ENCODE results near the gene FJX1. TPM values are rescaled to one million over a fixed set of nuclear protein-coding genes. Genes with fewer than 3 reads are reported as not detected.

The FJX1 gene
- total and polyA plus RNA-seq, 2 experiments from 2014 or later = 12.4 to 34.8 TPM

DNA sequence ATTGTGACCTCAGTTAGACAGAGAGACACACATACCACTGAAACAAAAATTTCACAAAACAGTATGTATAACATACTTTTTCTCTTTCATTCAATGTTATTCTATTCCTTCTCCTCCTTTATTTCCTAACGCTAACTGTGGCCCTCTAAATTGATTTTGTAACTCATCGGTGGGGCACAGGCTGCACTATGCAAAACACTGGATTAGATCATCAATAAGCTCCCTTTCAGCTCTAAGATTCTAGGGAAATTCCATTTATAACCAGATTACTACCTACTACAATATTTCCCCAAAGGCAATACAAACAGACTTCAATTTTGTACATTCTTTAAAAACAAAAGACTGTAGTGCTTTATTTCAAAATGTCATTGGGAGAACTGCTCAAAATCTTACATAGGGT lies 6.1 kb downstream of the FJX1 start:
- Histone ChIP-seq H3K4me3 (no peak overlapping the region), H3K36me3 (replicated peaks; ENCODE audit: insufficient read depth, low read depth) (no peaks in the 10 kb centered on the region), H3K79me2 (no peaks in the 10 kb centered on the region), H3K4me1 (ENCODE audit: insufficient read depth) (peaks cover 23% of the 10 kb centered on the region), H3K9me2 (replicated peaks; ENCODE audit: insufficient read depth) (no peaks in the 10 kb centered on the region), H4K20me1 (ENCODE audit: insufficient read depth, poor library complexity, severe bottlenecking) (no peaks in the 10 kb centered on the region), H3K27me3 (no peaks in the 10 kb centered on the region), H3K4me2 (no peak overlapping the region), H3K27ac (no peak overlapping the region), H3K9me3 (ENCODE audit: low read depth) (no peaks in the 10 kb centered on the region), H2AFZ (no peak overlapping the region)
- no peak for DNase-seq (ENCODE audit: low spot score)
- 85% methylated on average over 2 of the region's 2 CpGs for WGBS (ENCODE audit: low lambda C conversion rate, missing lambda C conversion rate)
- TF ChIP-seq, protein P1, sequence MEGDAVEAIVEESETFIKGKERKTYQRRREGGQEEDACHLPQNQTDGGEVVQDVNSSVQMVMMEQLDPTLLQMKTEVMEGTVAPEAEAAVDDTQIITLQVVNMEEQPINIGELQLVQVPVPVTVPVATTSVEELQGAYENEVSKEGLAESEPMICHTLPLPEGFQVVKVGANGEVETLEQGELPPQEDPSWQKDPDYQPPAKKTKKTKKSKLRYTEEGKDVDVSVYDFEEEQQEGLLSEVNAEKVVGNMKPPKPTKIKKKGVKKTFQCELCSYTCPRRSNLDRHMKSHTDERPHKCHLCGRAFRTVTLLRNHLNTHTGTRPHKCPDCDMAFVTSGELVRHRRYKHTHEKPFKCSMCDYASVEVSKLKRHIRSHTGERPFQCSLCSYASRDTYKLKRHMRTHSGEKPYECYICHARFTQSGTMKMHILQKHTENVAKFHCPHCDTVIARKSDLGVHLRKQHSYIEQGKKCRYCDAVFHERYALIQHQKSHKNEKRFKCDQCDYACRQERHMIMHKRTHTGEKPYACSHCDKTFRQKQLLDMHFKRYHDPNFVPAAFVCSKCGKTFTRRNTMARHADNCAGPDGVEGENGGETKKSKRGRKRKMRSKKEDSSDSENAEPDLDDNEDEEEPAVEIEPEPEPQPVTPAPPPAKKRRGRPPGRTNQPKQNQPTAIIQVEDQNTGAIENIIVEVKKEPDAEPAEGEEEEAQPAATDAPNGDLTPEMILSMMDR (IDR thresholded peaks at IDR 0.05; ENCODE audit: poor library complexity) = no peak
- TF ChIP-seq EZH2 (IDR thresholded peaks at IDR 0.05; ENCODE audit: borderline replicate concordance) = no peak

DNA sequence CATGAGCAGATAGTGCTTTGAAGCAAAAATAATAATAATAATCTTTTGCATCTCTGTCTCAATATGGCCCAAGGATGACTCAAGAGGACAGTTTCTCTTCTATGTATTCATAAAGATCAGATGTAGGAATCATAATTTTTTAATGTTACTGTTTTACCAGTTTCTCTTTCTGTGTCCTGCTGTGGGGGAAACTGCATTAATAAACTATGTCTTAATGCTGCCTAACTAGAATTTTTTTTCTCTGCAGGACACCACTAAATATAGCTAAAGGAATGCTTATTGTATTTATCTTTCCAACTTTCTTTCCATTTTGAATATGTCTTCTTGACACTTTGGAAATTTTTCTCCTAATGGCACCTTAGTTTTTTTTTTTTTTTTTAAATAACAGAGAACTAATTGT lies 6.5 kb downstream of the FJX1 start:
- no peaks in the 10 kb centered on the region for H3K27me3 ChIP-seq
- no peaks in the 10 kb centered on the region for H4K20me1 ChIP-seq (ENCODE audit: insufficient read depth, poor library complexity, severe bottlenecking)
- no peak for TF ChIP-seq EZH2phosphoT487 (IDR thresholded peaks at IDR 0.05; ENCODE audit: low read depth, severe bottlenecking, unreplicated experiment)
- TF ChIP-seq EZH2 (IDR thresholded peaks at IDR 0.05; ENCODE audit: borderline replicate concordance) = no peak
- TF ChIP-seq, protein P1 (IDR thresholded peaks at IDR 0.05; ENCODE audit: poor library complexity) = no peak
- H3K4me3 ChIP-seq = no peak overlapping the region
- H3K9me3 ChIP-seq (ENCODE audit: low read depth) = no peaks in the 10 kb centered on the region
- H3K79me2 ChIP-seq = no peaks in the 10 kb centered on the region
- DNase-seq (ENCODE audit: low spot score) = no peak
- no peak overlapping the region for H2AFZ ChIP-seq
- H3K36me3 ChIP-seq (replicated peaks; ENCODE audit: insufficient read depth, low read depth) = no peaks in the 10 kb centered on the region
- no peak overlapping the region for H3K4me2 ChIP-seq
- no peaks in the 10 kb centered on the region for H3K9me2 ChIP-seq (replicated peaks; ENCODE audit: insufficient read depth)
- peaks cover 20% of the 10 kb centered on the region for H3K4me1 ChIP-seq (ENCODE audit: insufficient read depth)
- H3K27ac ChIP-seq = no peak overlapping the region

DNA sequence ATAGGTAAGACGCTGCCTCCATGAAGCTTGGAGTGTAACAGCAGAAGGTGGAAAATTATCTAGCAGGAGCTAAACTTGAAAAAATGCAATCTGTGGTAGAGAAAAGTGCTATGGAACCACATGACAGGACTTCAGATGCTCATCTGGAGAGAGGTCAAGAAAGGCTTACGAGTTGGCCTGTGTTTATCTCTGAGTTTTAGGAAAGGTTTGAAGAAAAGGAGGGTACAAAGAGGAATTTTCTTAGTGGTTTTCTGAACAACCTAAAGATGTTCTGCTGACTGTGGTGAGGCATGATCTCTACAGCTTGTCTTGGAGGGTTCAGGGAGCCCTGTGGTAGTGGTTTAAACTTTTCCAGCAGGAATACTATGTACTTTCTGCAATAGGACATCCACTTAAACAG lies 8.2 kb downstream of the FJX1 start:
- Histone ChIP-seq H3K27ac (no peak overlapping the region), H3K4me1 (ENCODE audit: insufficient read depth) (peaks cover 25% of the 10 kb centered on the region), H3K27me3 (no peaks in the 10 kb centered on the region), H2AFZ (no peak overlapping the region), H3K4me2 (no peak overlapping the region), H3K79me2 (no peaks in the 10 kb centered on the region), H3K4me3 (no peak overlapping the region), H3K9me3 (ENCODE audit: low read depth) (no peaks in the 10 kb centered on the region), H3K9me2 (replicated peaks; ENCODE audit: insufficient read depth) (no peaks in the 10 kb centered on the region), H4K20me1 (ENCODE audit: insufficient read depth, poor library complexity, severe bottlenecking) (no peaks in the 10 kb centered on the region), H3K36me3 (replicated peaks; ENCODE audit: insufficient read depth, low read depth) (no peaks in the 10 kb centered on the region)
- TF ChIP-seq, protein P1 (IDR thresholded peaks at IDR 0.05; ENCODE audit: poor library complexity) = no peak
- TF ChIP-seq EZH2 (IDR thresholded peaks at IDR 0.05; ENCODE audit: borderline replicate concordance) (no peak), EZH2phosphoT487 (IDR thresholded peaks at IDR 0.05; ENCODE audit: low read depth, severe bottlenecking, unreplicated experiment) (no peak)
- DNase-seq (ENCODE audit: low spot score) = no peak
- 68% methylated on average over 2 of the region's 2 CpGs for WGBS (ENCODE audit: low lambda C conversion rate, missing lambda C conversion rate)

DNA sequence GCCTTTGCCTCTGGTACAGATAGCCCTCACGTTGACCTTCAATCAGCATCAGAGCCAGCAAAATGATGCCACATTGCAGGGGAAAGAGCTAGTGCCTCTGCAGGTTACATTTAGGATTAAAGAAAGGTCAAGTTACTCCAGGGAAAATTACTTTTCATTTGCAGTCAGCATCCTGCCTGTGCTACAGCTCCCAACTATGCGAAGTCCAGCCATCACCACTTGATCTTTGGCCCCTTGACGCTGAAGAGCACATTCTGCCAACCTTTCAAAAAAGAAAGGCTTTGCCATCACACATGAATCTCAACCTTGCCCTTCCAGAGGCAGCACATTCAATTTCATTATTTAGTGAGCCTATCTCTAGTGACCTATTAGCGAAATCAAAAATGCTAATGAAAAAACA lies 11.3 kb downstream of the FJX1 start:
- Histone ChIP-seq H3K9me3 (ENCODE audit: low read depth) (no peaks in the 10 kb centered on the region), H4K20me1 (ENCODE audit: insufficient read depth, poor library complexity, severe bottlenecking) (no peaks in the 10 kb centered on the region), H3K4me1 (ENCODE audit: insufficient read depth) (peaks cover 12% of the 10 kb centered on the region), H3K36me3 (replicated peaks; ENCODE audit: insufficient read depth, low read depth) (no peaks in the 10 kb centered on the region), H3K9me2 (replicated peaks; ENCODE audit: insufficient read depth) (no peaks in the 10 kb centered on the region), H2AFZ (no peak overlapping the region), H3K27ac (peak overlapping the region; percentile 64), H3K4me2 (no peak overlapping the region), H3K27me3 (no peaks in the 10 kb centered on the region), H3K79me2 (no peaks in the 10 kb centered on the region), H3K4me3 (no peak overlapping the region)
- 72% methylated on average over 4 of the region's 4 CpGs for WGBS (ENCODE audit: low lambda C conversion rate, missing lambda C conversion rate)
- TF ChIP-seq, protein P1 (IDR thresholded peaks at IDR 0.05; ENCODE audit: poor library complexity) = no peak
- TF ChIP-seq EZH2phosphoT487 (IDR thresholded peaks at IDR 0.05; ENCODE audit: low read depth, severe bottlenecking, unreplicated experiment) (no peak), EZH2 (IDR thresholded peaks at IDR 0.05; ENCODE audit: borderline replicate concordance) (no peak)
- DNase-seq (ENCODE audit: low spot score) = no peak
